Activated CD4-positive, alpha-beta T cell treated with anti-CD3 and anti-CD28 coated beads, Interleukin-2, amount 50 U/mL, for 16 hours (primary cell): ENCODE results near the gene PACSIN1.
A peak's percentile ranks its signal among the peaks of the same experiment; 100 is the strongest.

Experiments
- DNase-seq: peaks from one replicate; pipeline ENCODE4 v3.0.0-alpha.2; 2020

The PACSIN1 gene

GRCh38 chr6:34529665-34530327 is 63.9 kb downstream of the PACSIN1 start:
- DNase-seq = no peak

GRCh38 chr6:34530753-34531365 is 65.0 kb downstream of the PACSIN1 start:
- DNase-seq = no peak

GRCh38 chr6:34531580-34532201 is 65.8 kb downstream of the PACSIN1 start:
- DNase-seq = peak; percentile 12

GRCh38 chr6:34532230-34532629 is 66.4 kb downstream of the PACSIN1 start:
- DNase-seq = no peak

GRCh38 chr6:34534146-34534545 is 68.3 kb downstream of the PACSIN1 start:
- DNase-seq = no peak

GRCh38 chr6:34534656-34535055 is 68.8 kb downstream of the PACSIN1 start:
- DNase-seq = no peak

- no peak for DNase-seq
Observed at GRCh38 chr6:34535199-34535598, 69.3 kb downstream of the PACSIN1 start.

GRCh38 chr6:34535646-34536045 is 69.8 kb downstream of the PACSIN1 start:
- DNase-seq = no peak

GRCh38 chr6:34536251-34536958 is 70.5 kb downstream of the PACSIN1 start:
- DNase-seq = no peak

- no peak for DNase-seq
Observed at GRCh38 chr6:34536959-34537848, 71.3 kb downstream of the PACSIN1 start.

GRCh38 chr6:34537922-34538550 is 72.2 kb downstream of the PACSIN1 start:
- no peak for DNase-seq

GRCh38 chr6:34538581-34538980 is 72.7 kb downstream of the PACSIN1 start:
- DNase-seq = no peak

GRCh38 chr6:34539181-34539580 is 73.3 kb downstream of the PACSIN1 start:
- DNase-seq = no peak

- DNase-seq = no peak
Observed at GRCh38 chr6:34540222-34540621, 74.3 kb downstream of the PACSIN1 start.

- no peak for DNase-seq
Observed at GRCh38 chr6:34540841-34541240, 75.0 kb downstream of the PACSIN1 start.

- DNase-seq = no peak
Observed at GRCh38 chr6:34543421-34543820, 77.5 kb downstream of the PACSIN1 start.

- DNase-seq = no peak
Observed at GRCh38 chr6:34544052-34544604, 78.3 kb downstream of the PACSIN1 start.

- no peak for DNase-seq
Observed at GRCh38 chr6:34544776-34545471, 79.0 kb downstream of the PACSIN1 start.

GRCh38 chr6:34546551-34547321 is 80.9 kb downstream of the PACSIN1 start:
- no peak for DNase-seq
